Osteoblast (primary cell): ENCODE data around the gene RFFL. TPM values are rescaled to one million over a fixed set of nuclear protein-coding genes. Genes with fewer than 3 reads are reported as not detected.

Experiments
- DNase-seq: peaks from one replicate; pipeline ENCODE4 v3.0.0; 2011; ENCODE audit warnings: low spot score, mixed read lengths; ENCODE audit not compliant: insufficient read length; ENCODE audit errors: missing footprints
- H2AFZ ChIP-seq: 2 replicates; pipeline ENCODE4 v1.6.0; 2011; ENCODE audit warnings: mild to moderate bottlenecking, low read length
- H3K27ac ChIP-seq: 2 replicates; pipeline ENCODE4 v1.5.1; 2011; ENCODE audit warnings: mild to moderate bottlenecking, low read depth, low read length, moderate library complexity
- H3K27me3 ChIP-seq: 2 replicates; pipeline ENCODE4 v1.6.0; 2012; ENCODE audit warnings: mild to moderate bottlenecking, control low read depth, inconsistent platforms, low read length, moderate library complexity; ENCODE audit not compliant: insufficient read depth
- H3K36me3 ChIP-seq: 2 replicates; pipeline ENCODE4 v1.5.1; 2011; ENCODE audit warnings: mild to moderate bottlenecking, low read length, control low read depth, moderate library complexity; ENCODE audit not compliant: insufficient read depth
- H3K4me1 ChIP-seq: 2 replicates; pipeline ENCODE4 v1.5.1; 2011; ENCODE audit warnings: mild to moderate bottlenecking, low read length, control low read depth, moderate library complexity; ENCODE audit not compliant: insufficient read depth
- H3K4me2 ChIP-seq: 2 replicates; pipeline ENCODE4 v1.6.0; 2011; ENCODE audit warnings: mild to moderate bottlenecking, low read length; ENCODE audit not compliant: insufficient read depth
- H3K4me3 ChIP-seq: fragments of 200-600 bp; sonication (generic); 3 replicates; pipeline ENCODE4 v1.5.1; 2012; ENCODE audit warnings: mild to moderate bottlenecking, low read length, inconsistent platforms; ENCODE audit not compliant: insufficient read depth
- H3K79me2 ChIP-seq: 2 replicates; pipeline ENCODE4 v1.6.0; 2012; ENCODE audit warnings: mild to moderate bottlenecking, low read length, control low read depth, inconsistent platforms; ENCODE audit not compliant: insufficient read depth
- H3K9me3 ChIP-seq: 2 replicates; pipeline ENCODE4 v1.5.1; 2011; ENCODE audit warnings: low read depth, low read length, control low read depth
- H4K20me1 ChIP-seq: 2 replicates; pipeline ENCODE4 v1.6.0; 2012; ENCODE audit warnings: mild to moderate bottlenecking, low read length, control low read depth; ENCODE audit not compliant: insufficient read depth
- CTCF ChIP-seq: IDR thresholded peaks from 2 replicates; pipeline ENCODE4 v1.5.1; 2011; ENCODE audit warnings: mild to moderate bottlenecking, low read depth, low read length, moderate library complexity; ENCODE audit errors: extremely low read depth
- total RNA-seq: library from RNA; depleted of rRNA; stranded (reverse); fragments of >200 nt; gene quantifications from 2 replicates; pipeline ENCODE4 v1.2.3, GENCODE V29; 2012

Gene RFFL
- total RNA-seq, 1 donor = 15.2 TPM

GRCh38 chr17:35051183-35051578 lies 12.3 kb downstream of the RFFL start:
- no peak for DNase-seq
- Histone ChIP-seq H3K4me1 (peaks cover 27% of the 10 kb centered on the region), H3K27me3 (no peaks in the 10 kb centered on the region), H3K36me3 (no peaks in the 10 kb centered on the region), H3K4me3 (no peak overlapping the region), H3K79me2 (peaks cover 38% of the 10 kb centered on the region), H4K20me1 (peaks cover 3% of the 10 kb centered on the region), H3K4me2 (no peak overlapping the region), H2AFZ (no peak overlapping the region), H3K9me3 (no peaks in the 10 kb centered on the region), H3K27ac (peak overlapping the region; percentile 68)
- TF ChIP-seq CTCF = no peak

- H2AFZ ChIP-seq = no peak overlapping the region
- H3K9me3 ChIP-seq = no peaks in the 10 kb centered on the region
- no peaks in the 10 kb centered on the region for H3K27me3 ChIP-seq
- H3K4me1 ChIP-seq = peaks cover 30% of the 10 kb centered on the region
- no peaks in the 10 kb centered on the region for H3K36me3 ChIP-seq
- no peak overlapping the region for H3K4me2 ChIP-seq
- peaks cover 41% of the 10 kb centered on the region for H3K79me2 ChIP-seq
- H4K20me1 ChIP-seq = peaks cover 3% of the 10 kb centered on the region
- H3K4me3 ChIP-seq = no peak overlapping the region
- DNase-seq = no peak
- no peak overlapping the region for H3K27ac ChIP-seq
- TF ChIP-seq CTCF = no peak
Observed at GRCh38 chr17:35050170-35050569, 13.3 kb downstream of the RFFL start.

DNA sequence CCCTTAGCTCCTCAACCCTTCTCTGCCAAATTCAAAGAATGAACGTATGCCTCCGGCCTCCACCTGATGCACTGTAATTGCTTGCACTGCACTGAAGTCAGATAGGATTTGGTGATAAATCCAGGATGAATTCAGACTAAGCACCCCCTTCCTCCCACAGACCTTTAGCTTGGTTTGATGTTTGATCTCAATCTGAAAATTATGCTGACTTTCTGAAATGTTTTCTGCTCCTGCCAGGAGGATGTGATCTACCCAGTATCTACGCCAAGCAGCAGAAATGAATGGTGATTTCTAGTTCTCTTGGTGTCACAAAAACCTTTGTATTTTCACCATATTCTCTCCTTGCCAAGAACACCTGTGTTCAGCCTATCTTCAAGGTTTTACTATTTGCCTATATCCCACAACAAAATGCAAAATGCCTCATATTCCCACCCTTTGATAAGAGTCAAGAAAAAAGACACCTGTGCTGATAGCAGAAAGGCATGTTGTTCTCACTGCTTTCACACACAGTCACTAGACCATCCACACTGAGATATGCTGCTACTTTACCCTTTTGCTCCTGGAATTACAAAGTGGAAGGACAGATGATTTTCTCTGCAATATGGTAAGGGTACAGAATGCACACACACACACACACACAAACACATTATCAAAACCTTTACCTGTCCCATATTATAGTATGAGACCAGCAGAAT lies 14.7 kb downstream of the RFFL start:
- Histone ChIP-seq H3K4me2 (no peak overlapping the region), H3K4me3 (no peak overlapping the region), H3K27me3 (no peaks in the 10 kb centered on the region), H3K9me3 (no peaks in the 10 kb centered on the region), H3K36me3 (no peaks in the 10 kb centered on the region), H2AFZ (no peak overlapping the region), H3K4me1 (peaks cover 30% of the 10 kb centered on the region), H3K27ac (no peak overlapping the region), H4K20me1 (peaks cover 3% of the 10 kb centered on the region), H3K79me2 (peaks cover 47% of the 10 kb centered on the region)
- no peak for TF ChIP-seq CTCF
- DNase-seq = no peak

- Histone ChIP-seq H3K4me3 (peak overlapping the region; percentile 10), H4K20me1 (peaks cover 7% of the 10 kb centered on the region), H3K9me3 (no peaks in the 10 kb centered on the region), H3K36me3 (no peaks in the 10 kb centered on the region), H2AFZ (no peak overlapping the region), H3K4me1 (peaks cover 18% of the 10 kb centered on the region), H3K27ac (peak overlapping the region; percentile 10), H3K4me2 (peak overlapping the region; percentile 53), H3K27me3 (no peaks in the 10 kb centered on the region), H3K79me2 (peaks cover 54% of the 10 kb centered on the region)
- peak; percentile 59 for DNase-seq
- no peak for TF ChIP-seq CTCF
Observed at GRCh38 chr17:35046740-35047283, 16.7 kb downstream of the RFFL start.
